SK-N-MC (cell line): ENCODE measurements around the gene MED31.

Source experiments
- DNase-seq: peaks from one replicate; pipeline ENCODE4 v3.0.0-alpha.2; 2011; ENCODE audit warnings: low read depth, low spot score
- H3K27ac ChIP-seq: fragments of 200-600 bp; sonication (generic); 2 replicates; pipeline ENCODE4 v1.5.1; 2016; ENCODE audit warnings: mixed run types
- H3K36me3 ChIP-seq: fragments of 200-600 bp; sonication (generic); 2 replicates; pipeline ENCODE4 v1.6.1; 2017; ENCODE audit warnings: antibody characterized with exemption, low read length, mixed read lengths; ENCODE audit not compliant: insufficient read depth
- H3K4me3 ChIP-seq: fragments of 200-600 bp; sonication (generic); 2 replicates; pipeline ENCODE4 v1.5.1; 2016
- H3K9ac ChIP-seq: fragments of 200-600 bp; sonication (generic); 2 replicates; pipeline ENCODE4 v1.8.0; 2017; ENCODE audit warnings: mixed run types, mixed read lengths; ENCODE audit not compliant: insufficient read length
- H3K9me3 ChIP-seq: fragments of 200-600 bp; sonication (generic); 2 replicates; pipeline ENCODE4 v1.6.1; 2017; ENCODE audit warnings: low read depth, mild to moderate bottlenecking, antibody characterized with exemption, low read length, moderate library complexity, mixed read lengths
- EZH2 ChIP-seq: fragments of 200-600 bp; sonication (generic); IDR thresholded peaks from one replicate; pipeline ENCODE4 v1.6.1; 2017; ENCODE audit warnings: antibody characterized with exemption
- FOXP2 ChIP-seq: optimal IDR thresholded peaks from 2 replicates; pipeline ENCODE3; 2011; ENCODE audit warnings: mild to moderate bottlenecking, moderate library complexity; ENCODE audit not compliant: insufficient read depth; ENCODE audit errors: extremely low read length, control extremely low read depth
- POLR2AphosphoS5 ChIP-seq: IDR thresholded peaks from 2 replicates; pipeline ENCODE4 v1.6.1; 2012; ENCODE audit warnings: mild to moderate bottlenecking, low read depth, low read length, borderline replicate concordance

MED31 gene

GRCh38 chr17:6671431-6671830 is 20.0 kb upstream of the MED31 start:
- H3K9me3 ChIP-seq: no peaks in the 10 kb centered on the region
- H3K36me3 ChIP-seq: no peaks in the 10 kb centered on the region
- no peak overlapping the region for H3K27ac ChIP-seq
- H3K4me3 ChIP-seq: no peak overlapping the region
- DNase-seq: no peak
- TF ChIP-seq EZH2: no peak
- TF ChIP-seq FOXP2: no peak
- no peak for TF ChIP-seq POLR2AphosphoS5
- H3K9ac ChIP-seq: no peak overlapping the region

- H3K9me3 ChIP-seq: no peaks in the 10 kb centered on the region
- no peak overlapping the region for H3K27ac ChIP-seq
- no peaks in the 10 kb centered on the region for H3K36me3 ChIP-seq
- H3K4me3 ChIP-seq: no peak overlapping the region
- DNase-seq: no peak
- H3K9ac ChIP-seq: no peak overlapping the region
- TF ChIP-seq EZH2 (no peak), FOXP2 (no peak), POLR2AphosphoS5 (no peak)
These were observed 19.6 kb upstream of the MED31 start for GRCh38 chr17:6670999-6671398.

GRCh38 chr17:6670571-6670970 is 19.2 kb upstream of the MED31 start:
- no peaks in the 10 kb centered on the region for H3K36me3 ChIP-seq
- no peak overlapping the region for H3K9ac ChIP-seq
- DNase-seq: no peak
- H3K27ac ChIP-seq: no peak overlapping the region
- H3K4me3 ChIP-seq: no peak overlapping the region
- H3K9me3 ChIP-seq: no peaks in the 10 kb centered on the region
- TF ChIP-seq FOXP2: no peak
- no peak for TF ChIP-seq EZH2
- TF ChIP-seq POLR2AphosphoS5: no peak

- no peaks in the 10 kb centered on the region for H3K9me3 ChIP-seq
- no peak overlapping the region for H3K4me3 ChIP-seq
- H3K36me3 ChIP-seq: no peaks in the 10 kb centered on the region
- TF ChIP-seq EZH2 (no peak), POLR2AphosphoS5 (no peak), FOXP2 (no peak)
- H3K27ac ChIP-seq: no peak overlapping the region
- DNase-seq: no peak
- no peak overlapping the region for H3K9ac ChIP-seq
These were observed 18.2 kb upstream of the MED31 start for GRCh38 chr17:6669479-6670212.

- TF ChIP-seq FOXP2: no peak
- TF ChIP-seq POLR2AphosphoS5: no peak
- no peak for TF ChIP-seq EZH2
- no peak for DNase-seq
- Histone ChIP-seq H3K9ac (no peak overlapping the region), H3K36me3 (no peaks in the 10 kb centered on the region), H3K4me3 (no peak overlapping the region), H3K9me3 (no peaks in the 10 kb centered on the region), H3K27ac (no peak overlapping the region)
These were observed 17.5 kb upstream of the MED31 start for GRCh38 chr17:6668727-6669425.

- TF ChIP-seq POLR2AphosphoS5: no peak
- no peak for TF ChIP-seq FOXP2
- TF ChIP-seq EZH2: no peak
- Histone ChIP-seq H3K27ac (no peak overlapping the region), H3K9ac (no peak overlapping the region)
These were observed 16.8 kb upstream of the MED31 start for GRCh38 chr17:6668219-6668618.

GRCh38 chr17:6667516-6667915 is 16.1 kb upstream of the MED31 start:
- no peak for TF ChIP-seq FOXP2
- no peak for TF ChIP-seq POLR2AphosphoS5
- TF ChIP-seq EZH2: no peak
- no peak for DNase-seq
- H3K36me3 ChIP-seq: no peaks in the 10 kb centered on the region

More at GRCh38 chr17:6668219-6668618, 16.8 kb upstream of the MED31 start:
- H3K36me3 ChIP-seq: no peaks in the 10 kb centered on the region
- no peak for DNase-seq
- no peak overlapping the region for H3K4me3 ChIP-seq
- no peaks in the 10 kb centered on the region for H3K9me3 ChIP-seq

GRCh38 chr17:6666557-6666956 is 15.2 kb upstream of the MED31 start:
- Histone ChIP-seq H3K9ac (no peak overlapping the region), H3K27ac (no peak overlapping the region), H3K4me3 (no peak overlapping the region), H3K9me3 (no peaks in the 10 kb centered on the region), H3K36me3 (no peaks in the 10 kb centered on the region)
- DNase-seq: no peak
- TF ChIP-seq EZH2 (no peak), FOXP2 (no peak), POLR2AphosphoS5 (no peak)

More at GRCh38 chr17:6667516-6667915, 16.1 kb upstream of the MED31 start:
- Histone ChIP-seq H3K9me3 (no peaks in the 10 kb centered on the region), H3K4me3 (no peak overlapping the region), H3K27ac (no peak overlapping the region), H3K9ac (no peak overlapping the region)
